ENCODE measurements around the gene UCKL1.

Gene UCKL1

GRCh38 chr20:63911176-63911575 is 45.0 kb downstream of the UCKL1 start:
- Mint-ChIP-seq H3K4me3 (no peak overlapping the region), H3K27ac (peak overlapping the region; percentile 11)

DNA sequence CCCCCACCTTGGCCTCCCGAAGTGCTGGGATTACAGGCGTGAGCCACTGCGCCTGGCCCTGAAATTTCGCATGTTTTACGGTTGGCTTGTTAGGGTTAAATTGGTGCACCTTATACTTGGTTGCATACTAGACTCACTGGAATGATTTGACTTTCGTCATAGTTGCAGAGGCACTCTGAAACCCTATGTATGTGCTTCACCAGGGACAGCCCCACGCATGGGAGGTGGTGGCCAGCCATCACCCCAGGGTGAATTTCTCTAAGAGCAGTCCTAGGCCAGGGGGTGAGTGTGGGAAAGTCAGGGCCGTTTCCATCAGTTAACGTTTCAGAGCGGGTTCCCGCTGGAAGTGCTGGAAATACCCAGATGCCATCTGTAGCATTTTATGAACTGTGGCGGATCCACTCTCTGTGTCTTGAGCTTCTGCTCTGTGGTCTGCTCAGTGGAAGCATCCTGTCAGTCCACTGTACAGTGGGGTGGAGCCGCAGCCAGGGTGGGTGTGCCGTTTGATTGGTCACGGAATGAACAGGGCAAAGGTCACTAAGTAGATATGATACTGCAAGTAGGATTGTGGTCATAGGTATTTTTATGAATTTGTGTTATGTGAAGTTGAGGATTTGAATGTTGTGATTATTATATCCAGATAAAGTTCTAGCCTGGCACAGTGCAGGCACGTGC is 48.1 kb downstream of the UCKL1 start:
- Mint-ChIP-seq H3K36me3 (ENCODE audit: low read depth) (peaks cover 8% of the 10 kb centered on the region), H3K4me1 (peaks cover 43% of the 10 kb centered on the region), H3K9me3 (no peaks in the 10 kb centered on the region), H3K4me3 (no peak overlapping the region), H3K27me3 (no peaks in the 10 kb centered on the region), H3K27ac (no peak overlapping the region)
- DNase-seq (no peak), ATAC-seq (peak; percentile 30)

More at GRCh38 chr20:63911176-63911575, 45.0 kb downstream of the UCKL1 start:
- Mint-ChIP-seq H3K4me1 (peaks cover 34% of the 10 kb centered on the region), H3K36me3 (ENCODE audit: low read depth) (peaks cover 19% of the 10 kb centered on the region), H3K9me3 (no peaks in the 10 kb centered on the region), H3K27me3 (no peaks in the 10 kb centered on the region)
- DNase-seq (no peak), ATAC-seq (peak; percentile 22)

DNA sequence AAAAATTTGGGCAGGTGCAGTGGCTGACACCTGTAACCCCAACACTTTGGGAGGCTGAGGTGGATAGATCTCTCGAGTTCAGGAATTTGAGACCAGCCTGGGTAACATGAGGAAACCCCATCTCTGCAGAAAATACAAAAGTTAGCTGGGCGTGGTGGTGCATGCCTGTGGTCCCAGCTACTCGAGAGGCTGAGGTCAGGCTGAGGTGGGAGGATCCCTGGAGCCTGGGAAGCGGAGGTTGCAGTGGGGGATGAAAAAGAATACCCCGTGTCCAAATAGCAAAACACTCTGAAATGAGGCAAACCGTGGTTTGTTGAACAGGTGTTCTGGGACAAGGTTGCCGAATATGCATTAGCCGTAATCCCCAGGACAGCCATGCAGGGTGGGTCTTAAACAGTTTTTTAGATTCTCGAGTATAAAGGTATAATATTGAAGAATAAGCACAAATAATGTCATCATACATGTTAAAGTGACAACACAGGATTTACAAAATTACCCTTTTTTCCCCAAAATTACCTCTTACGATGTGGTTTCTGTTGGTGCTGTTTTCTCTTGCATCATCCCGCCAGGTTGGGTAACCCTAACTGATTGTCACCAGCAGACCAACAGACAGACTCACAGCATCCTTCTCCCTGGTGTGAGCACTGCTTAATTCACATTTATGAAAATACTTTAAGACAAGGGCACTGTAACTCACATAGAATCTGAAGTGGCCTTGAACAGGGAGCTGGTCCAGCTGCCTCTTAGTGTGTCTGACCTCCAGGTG is 52.2 kb downstream of the UCKL1 start:
- Mint-ChIP-seq H3K27ac (peak overlapping the region; percentile 3), H3K4me1 (peaks cover 51% of the 10 kb centered on the region), H3K36me3 (ENCODE audit: low read depth) (peaks cover 13% of the 10 kb centered on the region), H3K9me3 (no peaks in the 10 kb centered on the region), H3K4me3 (no peak overlapping the region), H3K27me3 (no peaks in the 10 kb centered on the region)
- no peak for ATAC-seq
- DNase-seq: no peak

GRCh38 chr20:63900413-63900812 is 55.8 kb downstream of the UCKL1 start:
- ATAC-seq (no peak), DNase-seq (no peak)
- H3K4me3 Mint-ChIP-seq: no peak overlapping the region
- H3K9me3 Mint-ChIP-seq: no peaks in the 10 kb centered on the region
- peaks cover 68% of the 10 kb centered on the region for H3K4me1 Mint-ChIP-seq
- H3K27ac Mint-ChIP-seq: no peak overlapping the region
- H3K27me3 Mint-ChIP-seq: no peaks in the 10 kb centered on the region
- peaks cover 30% of the 10 kb centered on the region for H3K36me3 Mint-ChIP-seq (ENCODE audit: low read depth)

DNA sequence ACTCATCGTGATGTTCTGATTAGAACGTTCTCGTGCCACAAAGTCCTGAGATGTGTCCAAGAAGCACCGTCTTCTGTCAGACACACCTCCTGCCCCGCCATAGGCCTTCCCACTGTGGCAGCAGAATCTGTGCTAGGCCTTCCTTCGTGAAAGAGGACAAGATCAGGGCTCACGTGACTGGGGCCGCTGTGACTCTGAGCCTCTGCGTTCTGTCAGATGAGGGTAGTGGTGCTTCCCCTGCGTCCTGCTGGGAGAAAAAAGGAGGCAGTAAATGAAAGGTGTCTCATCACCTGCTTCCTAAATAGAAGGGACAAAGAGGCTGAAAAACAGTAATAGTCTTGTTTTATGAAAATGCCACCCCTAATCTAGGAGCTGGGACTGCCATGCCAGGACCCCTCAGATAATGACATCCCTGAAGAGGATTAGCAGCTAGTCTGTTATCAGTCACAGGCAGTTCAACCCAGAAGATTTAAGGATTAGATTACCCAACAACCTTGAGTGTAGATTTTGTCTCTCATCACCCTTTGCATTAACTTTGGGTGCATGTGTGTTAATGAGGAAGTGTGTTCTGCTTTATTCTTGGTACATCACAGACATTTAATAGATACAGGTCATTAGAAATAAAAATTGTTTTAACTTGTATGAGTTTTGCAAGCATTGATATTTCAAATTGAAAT is 57.2 kb downstream of the UCKL1 start:
- H3K9me3 Mint-ChIP-seq: no peaks in the 10 kb centered on the region
- H3K27ac Mint-ChIP-seq: peak overlapping the region; percentile 55
- no peaks in the 10 kb centered on the region for H3K27me3 Mint-ChIP-seq
- DNase-seq (no peak), ATAC-seq (no peak)
- no peak overlapping the region for H3K4me3 Mint-ChIP-seq
- peaks cover 30% of the 10 kb centered on the region for H3K36me3 Mint-ChIP-seq (ENCODE audit: low read depth)
- peaks cover 66% of the 10 kb centered on the region for H3K4me1 Mint-ChIP-seq

DNA sequence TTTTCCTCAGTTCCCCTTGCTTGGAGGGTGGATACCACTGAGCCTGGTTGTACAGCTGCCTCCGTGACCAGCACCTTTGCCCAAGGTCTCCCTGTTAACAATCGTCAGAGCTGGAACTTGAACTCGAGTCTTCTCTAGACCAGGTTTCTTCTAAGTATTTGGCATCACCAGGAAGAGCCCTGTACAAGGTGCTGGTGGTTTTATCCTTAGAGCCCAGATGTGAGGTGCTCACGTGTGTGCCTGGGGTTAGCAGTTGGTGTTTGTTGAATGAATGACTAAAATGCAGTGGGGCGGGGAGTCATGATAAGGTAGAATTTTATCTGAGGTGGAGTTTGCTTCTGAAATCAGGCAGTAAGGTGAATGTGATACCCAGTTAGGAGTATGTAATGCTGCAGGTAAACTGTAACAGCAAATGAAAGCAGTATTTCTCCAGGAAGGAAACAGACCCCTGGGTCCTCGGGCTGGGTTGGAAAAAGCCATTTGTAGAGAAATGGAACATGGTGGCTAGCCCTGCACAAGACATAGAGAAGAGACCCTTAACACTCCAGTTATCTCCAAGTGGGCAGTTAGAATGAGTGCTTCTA is 58.1 kb downstream of the UCKL1 start:
- DNase-seq (no peak), ATAC-seq (no peak)
- no peaks in the 10 kb centered on the region for H3K27me3 Mint-ChIP-seq
- peaks cover 60% of the 10 kb centered on the region for H3K4me1 Mint-ChIP-seq
- peaks cover 28% of the 10 kb centered on the region for H3K36me3 Mint-ChIP-seq (ENCODE audit: low read depth)
- no peak overlapping the region for H3K4me3 Mint-ChIP-seq
- H3K9me3 Mint-ChIP-seq: no peaks in the 10 kb centered on the region
- H3K27ac Mint-ChIP-seq: peak overlapping the region; percentile 66

DNA sequence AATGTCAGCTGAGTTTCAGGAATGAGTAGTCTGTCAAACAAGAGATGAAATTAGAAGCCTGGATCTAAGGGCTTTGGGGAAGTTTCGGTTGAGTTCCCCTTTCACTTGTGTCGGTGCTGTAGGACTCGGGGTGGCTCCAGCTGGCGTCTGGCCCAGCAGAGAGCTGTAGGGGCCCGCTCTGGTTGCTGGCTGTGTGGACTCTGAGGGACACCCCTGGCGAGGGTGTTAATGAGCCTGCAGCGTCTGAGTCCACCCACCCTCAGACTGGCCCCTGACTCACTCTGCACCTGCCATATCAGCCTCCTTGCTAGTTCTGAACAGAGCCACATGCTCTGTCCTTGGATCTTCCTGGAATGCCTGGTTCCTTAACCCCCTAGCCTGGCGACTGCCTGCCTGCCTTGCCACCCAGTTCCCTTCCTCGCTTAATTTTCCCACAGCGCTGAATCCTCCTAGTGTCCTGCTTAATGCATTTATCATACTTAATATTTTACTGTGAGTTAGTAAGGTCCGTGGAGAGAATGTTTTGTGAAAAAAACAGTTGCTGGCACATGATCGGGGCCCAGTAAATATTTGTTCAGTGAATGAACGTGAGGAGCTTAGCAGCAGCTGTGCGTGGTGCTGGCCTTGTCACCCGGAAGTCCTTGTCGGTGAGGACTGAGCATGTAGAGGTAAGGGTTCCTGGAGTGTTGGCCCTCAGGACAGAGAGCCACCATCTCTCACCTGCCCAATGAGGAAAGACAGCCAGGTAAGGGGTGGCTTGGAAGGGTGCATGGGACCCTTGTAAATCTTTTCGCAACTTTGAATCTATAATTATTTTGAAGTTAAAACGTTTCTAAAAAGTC is 59.7 kb downstream of the UCKL1 start:
- Mint-ChIP-seq H3K4me3 (peak overlapping the region; percentile 85), H3K4me1 (peaks cover 50% of the 10 kb centered on the region), H3K9me3 (no peaks in the 10 kb centered on the region), H3K27me3 (no peaks in the 10 kb centered on the region), H3K36me3 (ENCODE audit: low read depth) (peaks cover 20% of the 10 kb centered on the region), H3K27ac (peak overlapping the region; percentile 90)
- DNase-seq (peak; percentile 26), ATAC-seq (peak; percentile 38)

DNA sequence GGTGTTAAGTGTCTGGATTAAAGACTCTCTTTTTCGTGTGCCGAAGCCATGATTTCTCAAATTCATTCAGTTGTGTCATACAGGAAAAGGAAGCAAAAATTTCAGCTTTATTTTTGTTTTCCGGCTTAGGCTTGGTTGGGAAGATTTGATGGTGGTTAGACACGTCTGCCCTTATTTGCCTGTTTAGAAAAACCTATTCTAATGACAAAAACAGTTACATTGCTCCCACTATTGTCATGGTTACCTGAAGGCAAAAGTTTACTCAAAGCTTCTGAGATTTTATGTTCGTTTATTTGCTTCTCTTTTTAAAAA is 60.3 kb downstream of the UCKL1 start:
- no peaks in the 10 kb centered on the region for H3K9me3 Mint-ChIP-seq
- H3K4me1 Mint-ChIP-seq: peaks cover 45% of the 10 kb centered on the region
- peak overlapping the region; percentile 85 for H3K4me3 Mint-ChIP-seq
- peak overlapping the region; percentile 90 for H3K27ac Mint-ChIP-seq
- H3K36me3 Mint-ChIP-seq (ENCODE audit: low read depth): peaks cover 20% of the 10 kb centered on the region
- no peak for ATAC-seq
- H3K27me3 Mint-ChIP-seq: no peaks in the 10 kb centered on the region
- DNase-seq: no peak

DNA sequence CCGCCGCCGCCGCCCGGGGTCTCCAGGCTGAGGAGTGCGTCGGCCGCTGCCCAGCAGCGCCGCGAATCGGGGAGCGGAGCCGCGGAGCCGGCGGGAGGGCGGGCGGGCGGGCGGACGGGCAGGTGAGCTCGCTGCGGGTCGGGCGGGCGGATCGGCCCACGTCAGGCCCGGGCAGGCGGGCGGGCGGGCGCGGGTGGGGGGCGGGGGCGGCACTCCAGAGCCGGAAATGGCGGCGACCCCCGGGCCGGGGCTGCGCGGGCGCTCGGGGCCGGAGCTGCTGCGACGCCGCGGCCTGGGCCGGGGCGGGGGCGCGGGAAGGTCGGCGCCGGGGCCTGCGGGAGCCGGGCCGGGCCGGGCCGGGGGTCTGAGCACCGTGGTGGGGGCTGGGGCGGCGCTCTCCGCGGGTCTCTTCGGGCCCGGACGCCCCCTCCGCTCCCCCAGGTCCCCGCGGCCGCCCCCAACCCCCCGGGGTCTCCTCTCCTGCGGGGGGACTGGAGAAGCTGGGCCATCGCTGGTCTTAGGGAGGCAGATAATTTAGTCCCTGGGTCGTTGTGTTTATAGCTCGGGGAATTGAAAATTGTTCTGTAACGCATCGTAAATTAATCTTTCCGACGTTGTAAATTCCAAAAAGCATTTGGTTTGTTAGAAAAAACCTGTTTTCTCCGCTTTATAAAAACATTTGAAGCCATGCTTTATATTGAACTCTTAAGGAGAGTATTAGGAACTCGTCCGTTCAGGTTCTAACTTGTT is 60.8 kb downstream of the UCKL1 start:
- H3K27me3 Mint-ChIP-seq: no peaks in the 10 kb centered on the region
- peak; percentile 1 for ATAC-seq

DNA sequence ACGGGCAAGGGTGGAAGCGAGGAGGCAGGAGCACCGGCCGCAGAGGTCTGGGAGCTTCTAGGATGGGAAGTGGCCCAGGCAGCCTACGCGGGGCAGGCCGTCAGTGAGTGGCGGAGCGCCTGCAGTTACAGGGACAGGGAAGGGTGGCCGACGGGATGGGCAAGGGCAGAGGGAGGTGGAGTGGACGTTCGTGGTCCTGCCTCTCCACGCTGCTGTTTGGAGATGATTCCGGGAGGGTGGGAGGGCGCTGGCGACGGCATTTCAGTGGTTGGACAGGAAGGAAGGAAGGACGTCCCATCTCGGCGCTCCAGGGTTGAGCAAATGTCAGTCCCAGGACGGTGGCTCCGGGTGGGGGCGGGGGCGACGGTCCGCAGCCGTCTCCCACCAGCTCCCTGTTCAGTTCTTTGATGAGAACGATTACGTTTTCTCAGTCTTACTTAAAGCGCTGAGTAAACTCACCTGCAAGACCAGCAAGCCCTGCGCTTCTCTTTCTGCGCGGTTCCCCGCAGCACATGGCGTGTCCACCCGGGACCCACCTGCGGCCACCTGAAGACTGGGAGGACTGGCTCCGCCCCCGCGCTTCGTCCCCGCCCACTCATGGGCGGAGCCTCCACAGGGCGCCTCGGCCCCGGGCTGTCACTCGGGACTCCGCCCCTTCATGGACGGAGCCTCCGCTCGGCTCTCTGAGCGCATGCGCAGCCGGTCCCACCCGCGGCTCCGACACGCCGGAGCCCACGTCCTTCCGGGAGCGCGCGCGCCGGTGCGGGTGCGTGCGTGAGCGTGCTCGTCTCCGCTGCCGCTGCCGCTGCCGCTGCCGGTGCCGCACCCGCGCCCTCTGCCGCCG is 61.6 kb downstream of the UCKL1 start, which contains the start of gene DNAJC5:
Gene DNAJC5 (plus strand): TSS at position 769 of the 844 bp plus-strand sequence. CDS start 33,220 bp downstream, outside the sequence.
- DNase-seq: peak; percentile 96
- Mint-ChIP-seq H3K4me3 (peak within 1 kb of the TSS; percentile 85), H3K9me3 (no peaks in the 10 kb centered on the region), H3K4me1 (peaks cover 35% of the 10 kb centered on the region), H3K27ac (peak within 1 kb of the TSS; percentile 90), H3K27me3 (no peaks in the 10 kb centered on the region), H3K36me3 (ENCODE audit: low read depth) (peaks cover 27% of the 10 kb centered on the region)
- peak; percentile 80 for ATAC-seq

More for the DNA sequence above, 60.8 kb downstream of the UCKL1 start:
- H3K36me3 Mint-ChIP-seq (ENCODE audit: low read depth): peaks cover 20% of the 10 kb centered on the region
- H3K9me3 Mint-ChIP-seq: no peaks in the 10 kb centered on the region
- H3K4me3 Mint-ChIP-seq: peak overlapping the region; percentile 85
- no peak for DNase-seq
- peaks cover 39% of the 10 kb centered on the region for H3K4me1 Mint-ChIP-seq
- H3K27ac Mint-ChIP-seq: peak overlapping the region; percentile 90

- no peak for DNase-seq
- H3K4me3 Mint-ChIP-seq: peak overlapping the region; percentile 73
- H3K27ac Mint-ChIP-seq: peak overlapping the region; percentile 63
- peaks cover 31% of the 10 kb centered on the region for H3K4me1 Mint-ChIP-seq
- peaks cover 29% of the 10 kb centered on the region for H3K36me3 Mint-ChIP-seq (ENCODE audit: low read depth)
- no peak for ATAC-seq
- H3K27me3 Mint-ChIP-seq: no peaks in the 10 kb centered on the region
- H3K9me3 Mint-ChIP-seq: no peaks in the 10 kb centered on the region
These were observed 62.2 kb downstream of the UCKL1 start for GRCh38 chr20:63893999-63894357.

DNA sequence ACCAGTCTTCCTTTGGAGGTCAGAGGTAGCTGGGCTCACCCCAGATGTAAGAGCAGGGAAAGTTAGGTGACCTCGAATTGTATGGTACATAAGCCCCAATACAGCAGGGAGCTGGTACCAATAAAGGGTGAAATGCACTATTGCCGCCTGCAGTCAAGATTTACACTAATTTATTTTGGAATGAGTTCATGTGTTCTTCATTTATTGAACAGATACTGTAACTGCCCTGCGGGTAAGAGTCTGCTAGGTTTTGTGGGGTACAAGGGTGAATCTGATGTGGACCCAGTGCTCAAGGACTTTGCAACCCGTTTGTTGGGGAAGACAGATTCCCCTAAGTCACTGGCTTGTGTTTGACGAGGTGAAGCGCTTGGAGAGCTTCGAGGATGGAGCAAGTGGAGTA is 63.8 kb downstream of the UCKL1 start:
- no peaks in the 10 kb centered on the region for H3K9me3 Mint-ChIP-seq
- ATAC-seq (no peak), DNase-seq (no peak)
- no peak overlapping the region for H3K27ac Mint-ChIP-seq
- no peaks in the 10 kb centered on the region for H3K27me3 Mint-ChIP-seq
- H3K36me3 Mint-ChIP-seq (ENCODE audit: low read depth): peaks cover 21% of the 10 kb centered on the region
- H3K4me3 Mint-ChIP-seq: no peak overlapping the region
- peaks cover 16% of the 10 kb centered on the region for H3K4me1 Mint-ChIP-seq

Measured in activated naive CD8-positive, alpha-beta T cell treated with anti-CD3 and anti-CD28 coated beads, Interleukin-2, amount 50 U/mL, for 24 hours (primary cell).